ENCODE measurements around the gene JUP.

JUP gene

DNA sequence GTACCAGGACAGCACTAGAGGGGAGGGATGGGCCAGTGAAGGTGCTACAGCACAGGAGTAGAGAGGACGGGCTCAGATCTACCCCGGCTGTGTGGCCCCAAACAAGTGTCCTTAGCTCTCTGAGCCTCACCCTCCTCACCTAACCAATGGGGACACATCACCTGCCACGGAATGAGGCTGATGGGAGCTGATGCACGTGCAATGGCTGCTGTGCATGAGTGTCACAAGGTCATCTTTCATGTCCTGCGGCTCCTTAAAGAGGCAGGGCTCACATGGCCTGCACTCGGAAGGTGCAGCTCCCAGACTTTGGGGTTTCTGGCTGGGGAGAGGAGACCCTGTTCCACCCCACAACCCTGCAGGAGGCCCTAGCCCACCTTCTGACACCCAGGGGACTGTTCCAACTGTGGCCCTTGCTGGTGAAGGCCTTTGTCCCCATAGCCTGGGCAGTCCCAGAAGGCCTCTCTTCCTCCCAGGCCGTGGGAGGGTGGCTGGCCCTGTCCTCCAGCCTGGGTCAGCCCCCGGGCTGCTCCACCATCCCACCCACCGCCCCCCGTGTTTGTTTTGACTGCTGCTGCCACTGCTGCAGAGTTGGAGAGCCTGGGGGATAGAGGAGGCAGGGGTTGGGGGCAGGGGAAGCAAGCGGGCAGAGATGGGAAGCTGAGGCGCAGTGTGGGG is 62.6 kb downstream of the JUP start:
- no peak for DNase-seq (ENCODE audit: low read depth)

DNA sequence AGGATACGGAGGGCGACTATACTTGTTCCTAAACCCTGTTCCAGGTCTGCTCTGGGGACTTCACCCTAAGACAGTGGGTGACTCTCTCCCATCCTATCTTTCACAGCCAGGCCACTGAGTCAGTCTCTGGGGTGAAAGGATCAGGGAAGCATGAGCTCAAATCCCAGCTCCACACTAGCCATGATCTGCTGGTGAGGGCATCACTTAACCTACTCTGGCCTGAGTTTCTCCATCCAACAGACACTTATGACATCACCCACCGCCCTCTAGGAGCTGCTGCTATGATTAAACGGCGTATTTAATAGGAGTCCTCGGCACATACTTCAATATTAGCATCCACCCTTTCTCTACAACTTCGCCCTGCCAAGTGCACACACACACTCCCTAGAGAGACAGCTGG is 64.3 kb downstream of the JUP start:
- no peak for DNase-seq (ENCODE audit: low read depth)

DNA sequence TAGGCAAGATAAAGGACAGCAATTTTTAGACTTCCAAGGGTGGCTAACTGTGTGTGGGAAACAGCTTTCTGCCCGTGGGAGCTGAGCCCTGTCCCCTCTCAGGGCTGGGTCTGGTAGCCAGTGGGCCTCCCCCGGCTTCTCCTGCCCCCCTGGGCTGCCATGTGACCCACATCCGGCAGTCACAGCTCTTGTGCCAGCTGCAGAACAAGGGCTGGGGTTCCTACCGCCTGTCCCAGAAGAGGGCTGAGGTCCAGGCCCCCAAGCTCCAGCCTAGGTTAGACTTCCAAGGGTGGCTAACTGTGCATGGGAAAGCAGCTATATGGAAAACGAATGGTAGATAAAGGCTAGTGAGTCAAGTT is 68.2 kb downstream of the JUP start:
- no peak for DNase-seq (ENCODE audit: low read depth)

DNA sequence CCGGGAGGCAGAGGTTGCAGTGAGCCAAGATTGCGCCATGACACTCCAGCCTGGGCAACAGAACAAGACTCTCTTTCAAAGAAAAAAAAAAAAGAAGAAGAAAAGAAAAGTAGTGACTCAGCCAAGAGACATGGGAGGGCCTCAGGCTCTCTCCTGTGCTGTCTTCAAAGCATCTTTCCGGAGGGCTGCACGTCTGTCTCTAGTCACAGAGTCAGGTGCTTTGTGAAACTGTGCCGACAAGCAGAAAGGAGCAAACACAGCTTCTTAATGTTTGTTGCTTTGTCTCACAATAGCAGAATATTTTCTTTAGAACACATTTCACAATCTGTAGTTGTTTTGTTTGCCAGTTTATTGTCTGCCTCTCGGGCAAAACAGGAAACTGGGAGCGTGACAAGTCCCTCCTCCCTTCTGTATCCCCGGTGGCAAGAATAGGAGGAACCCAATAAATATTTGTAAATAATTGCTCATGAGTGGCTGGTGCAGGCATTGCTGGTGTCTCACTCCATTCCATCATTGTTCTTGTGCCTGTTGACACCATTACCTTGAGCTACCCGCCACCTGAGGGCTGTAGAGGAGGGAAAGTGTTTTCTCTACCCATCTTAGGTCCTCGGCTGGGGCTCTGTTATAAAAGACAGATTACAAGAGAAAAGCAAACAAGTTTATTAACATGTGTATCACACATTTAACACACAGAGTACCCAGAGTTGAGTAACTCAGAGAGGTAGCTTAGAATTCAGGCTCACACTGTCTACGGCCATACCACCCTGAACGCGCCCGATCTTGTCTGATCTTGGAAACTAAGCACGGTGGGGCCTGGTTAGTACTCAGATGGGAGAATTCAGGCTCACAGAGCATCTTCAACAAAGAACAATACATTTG is 68.9 kb downstream of the JUP start:
- no peak for DNase-seq (ENCODE audit: low read depth)

DNA sequence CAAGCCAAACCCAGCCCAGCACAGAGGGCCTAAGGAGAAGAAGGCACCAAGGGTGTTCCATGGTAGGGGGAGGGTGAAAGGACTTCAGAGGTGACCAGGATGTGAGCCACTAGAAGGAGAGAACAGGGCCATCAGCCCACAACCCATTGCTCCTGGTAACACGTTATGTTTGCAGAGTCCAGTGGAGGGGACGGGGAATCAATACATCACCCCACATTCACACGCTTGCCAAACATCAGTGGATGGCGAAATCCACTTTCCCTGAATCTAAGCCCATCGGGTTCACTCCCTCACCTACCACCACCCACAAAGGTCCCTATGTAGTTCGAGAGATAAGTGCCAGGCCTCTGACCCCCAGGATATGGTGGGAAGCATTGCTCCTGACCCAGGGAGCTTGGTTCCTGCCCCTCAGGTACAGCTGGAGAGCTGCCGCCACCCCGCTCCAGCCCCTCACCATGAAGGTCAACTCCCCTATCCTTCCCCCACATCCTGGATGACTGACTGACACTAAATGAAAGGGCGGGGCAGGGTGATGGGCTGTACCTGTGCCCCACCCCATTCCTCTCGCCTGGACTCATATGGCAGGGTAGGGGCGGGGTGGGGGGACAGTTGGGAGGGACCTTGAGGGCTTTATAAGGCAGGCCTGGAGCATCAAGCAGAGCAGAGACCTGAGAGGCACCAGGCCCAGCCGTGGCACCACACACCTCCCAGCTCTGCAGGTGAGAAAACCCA is 74.7 kb downstream of the JUP start, which contains the start of gene GAST:
GAST (plus strand) TSS at position 663 of the 732 bp plus-strand sequence. CDS start 3,106 bp downstream, outside the sequence.
- DNase-seq (ENCODE audit: low read depth), result no peak

DNA sequence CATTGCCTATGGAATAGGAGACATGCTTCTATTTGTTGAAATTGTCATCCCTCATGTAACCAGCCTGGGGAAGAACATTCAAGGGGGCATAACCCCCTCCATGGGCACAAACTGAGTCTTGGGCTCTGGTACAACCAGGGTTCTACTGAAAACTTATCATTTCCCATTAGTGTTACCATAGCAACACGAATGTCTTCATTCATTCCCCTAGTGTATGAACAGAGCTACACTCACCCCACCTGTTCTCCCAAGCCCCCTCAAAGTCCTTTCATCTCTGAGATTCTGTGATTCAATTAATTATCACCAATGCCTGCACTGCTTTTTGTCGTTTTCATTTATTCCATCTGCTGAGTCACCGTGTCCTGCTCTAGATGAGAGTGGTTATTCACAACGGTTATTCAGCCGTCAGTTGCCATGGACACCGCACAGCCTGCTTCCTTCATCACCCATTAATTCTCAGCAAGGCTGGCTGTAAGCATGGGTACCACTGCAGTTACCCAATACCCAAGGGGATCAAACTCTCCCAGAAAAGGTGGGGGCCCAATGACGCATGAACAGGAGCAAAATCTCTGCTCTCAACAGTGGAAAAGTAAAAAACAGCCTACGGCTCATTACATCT is 75.9 kb downstream of the JUP start:
- DNase-seq (ENCODE audit: low read depth), result no peak

DNA sequence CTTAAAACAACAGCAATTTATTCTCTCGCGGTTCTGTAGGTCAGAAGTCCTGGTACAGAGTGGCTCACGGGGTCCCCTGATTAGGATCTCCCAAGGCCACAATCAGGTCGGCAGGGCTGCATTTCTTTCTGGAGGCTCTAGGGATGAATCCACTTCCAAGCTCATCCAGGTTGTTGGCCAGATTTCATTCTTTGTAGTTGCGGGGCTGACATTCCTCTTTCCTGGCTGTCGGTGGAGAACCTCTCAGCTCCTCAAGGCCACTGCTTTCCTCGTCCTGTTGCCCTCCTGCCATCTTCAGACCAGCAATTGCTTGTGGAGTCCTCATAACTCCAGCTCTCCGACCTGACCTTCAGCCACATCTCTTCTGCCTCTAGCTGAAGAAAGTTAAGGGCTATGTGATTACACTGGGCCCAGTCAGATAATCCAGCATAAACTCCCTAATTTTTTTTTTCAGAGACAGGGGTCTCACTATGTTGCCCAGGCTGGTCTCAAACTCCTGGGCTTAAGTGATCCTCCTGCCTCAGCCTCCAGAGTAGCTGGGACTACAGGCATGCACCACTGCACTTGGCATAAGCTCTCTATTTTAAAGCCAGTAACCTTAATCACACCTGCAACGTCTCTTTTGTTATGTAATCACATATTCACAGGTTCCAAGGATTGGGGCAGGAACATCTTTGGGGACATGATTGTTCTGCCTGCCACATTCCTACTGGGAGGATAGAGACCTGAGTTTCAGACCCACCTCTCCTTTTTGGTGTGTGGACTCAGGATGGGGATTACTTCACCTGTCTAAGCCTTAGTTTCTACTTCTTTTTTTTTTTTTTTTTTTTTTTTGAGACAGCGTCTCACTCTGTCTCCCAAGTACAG is 78.5 kb downstream of the JUP start:
- no peak for DNase-seq (ENCODE audit: low read depth)

DNA sequence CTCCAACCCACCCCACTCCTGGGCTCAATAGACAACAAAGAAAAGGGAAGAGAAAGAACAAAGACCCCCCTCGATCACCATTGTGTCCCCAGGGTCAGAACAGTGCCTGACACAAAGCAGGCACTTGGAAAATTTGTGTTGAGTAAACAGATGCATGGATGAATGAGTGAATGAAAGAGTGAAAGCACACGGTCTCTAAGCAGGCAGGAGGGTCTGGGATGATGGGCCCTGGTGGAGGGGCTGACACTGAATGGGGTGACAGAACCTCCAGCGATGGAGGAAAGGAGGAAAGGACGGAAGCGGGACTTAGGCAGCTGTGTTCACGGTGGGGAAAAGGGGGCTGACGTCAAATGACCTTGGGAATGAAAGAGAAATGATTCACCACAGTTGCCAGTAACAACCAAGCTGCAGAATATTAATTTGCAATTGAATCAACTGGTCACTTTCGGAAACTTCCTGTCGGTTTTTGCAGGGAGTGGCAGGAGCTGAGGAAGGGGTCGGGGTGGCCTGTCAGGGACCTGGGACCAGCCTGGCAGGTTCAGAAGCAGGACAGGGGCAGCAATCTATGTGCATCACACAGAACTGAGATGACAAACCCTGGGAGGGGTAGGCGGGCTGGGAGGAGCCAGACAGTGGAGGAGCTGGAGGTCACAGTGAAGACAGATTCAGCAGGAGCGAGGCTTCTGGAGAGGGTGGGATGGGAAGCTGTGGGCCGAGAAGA is 81.1 kb downstream of the JUP start:
- no peak for DNase-seq (ENCODE audit: low read depth)
